GM12878 (cell line): ENCODE results near the gene SLC16A6. TPM values are rescaled to one million over a fixed set of nuclear protein-coding genes. Genes with fewer than 3 reads are reported as not detected.
A peak's percentile ranks its signal among the peaks of the same experiment; 100 is the strongest.
"Not testable (repeated sequence)": the region's sequence is repeated elsewhere in the genome, so short reads cannot be mapped to it uniquely, and the experiment has no call there.

ENCODE experiments used
- ATAC-seq: fragments of 200-7000 bp; cut with Tn5 transposase; 3 replicates; pipeline ENCODE4 v1.9.1; 2020; ENCODE audit warnings: mild to moderate bottlenecking, moderate library complexity
- BruUV-seq: library from RNA; stranded (reverse); fragments of 400-500 nt; replicated peaks from 2 replicates; lab custom pipeline; 2021; lab: Mats Ljungman, UMichigan
- CTCF ChIA-PET: fragments of 300-600 bp; sonication (Branson Sonifier 250); formaldehyde crosslinking; extraction: SDS; loops from one replicate; lab custom pipeline; 2021; ENCODE audit warnings: inconsistent platforms; lab: Yijun Ruan, JAX
- POLR2A ChIA-PET: fragments of 350-600 bp; formaldehyde crosslinking; extraction: SDS; loops from one replicate; lab custom pipeline; 2021; ENCODE audit warnings: inconsistent platforms; lab: Charles Lee
- RAD21 ChIA-PET: fragments of 300-600 bp; sonication (Branson Sonifier 250); formaldehyde crosslinking; loops from one replicate; lab custom pipeline; 2023; ENCODE audit warnings: antibody characterized with exemption; ENCODE audit not compliant: unreplicated experiment; lab: Charles Lee
- SMC1A ChIA-PET: fragments of 300-600 bp; sonication (Branson Sonifier 250); formaldehyde crosslinking; loops from one replicate; lab custom pipeline; 2023; ENCODE audit not compliant: unreplicated experiment, uncharacterized antibody; lab: Charles Lee
- DNase-seq: peaks from one replicate; pipeline ENCODE4 v3.0.0-alpha.2; 2011; ENCODE audit warnings: low read depth, low spot score
- FAIRE-seq: peaks from 3 replicates; lab custom pipeline; 2011; peaks lifted over from hg19 to GRCh38; lab: Jason Lieb, UNC
- H2AFZ ChIP-seq: 2 replicates; pipeline ENCODE4 v1.6.0; 2011; ENCODE audit warnings: low read depth, low read length, control low read depth; ENCODE audit not compliant: control insufficient read depth
- H3K27ac ChIP-seq: 2 replicates; pipeline ENCODE4 v1.5.1; 2011; ENCODE audit warnings: control low read depth; ENCODE audit not compliant: control insufficient read depth, insufficient read depth
- H3K27me3 ChIP-seq, 2 experiments: replicated peaks in 1 of 2; 2 replicates each; pipeline versions ENCODE4 v1.6.0 to v1.6.1; 2011; ENCODE audit warnings: low read length in 1 of 2; ENCODE audit not compliant: control insufficient read depth in 2 of 2, insufficient read depth in 2 of 2
- H3K36me3 ChIP-seq, 2 experiments: 2 replicates each; pipeline ENCODE4 v1.5.1; 2011; ENCODE audit warnings: low read length in 1 of 2; ENCODE audit not compliant: control insufficient read depth in 2 of 2, insufficient read depth in 2 of 2
- H3K4me1 ChIP-seq: 2 replicates; pipeline ENCODE4 v1.6.1; 2011; ENCODE audit warnings: mild to moderate bottlenecking, low read length, moderate library complexity, mixed read lengths; ENCODE audit not compliant: control insufficient read depth, insufficient read depth
- H3K4me2 ChIP-seq: 2 replicates; pipeline ENCODE4 v1.6.0; 2011; ENCODE audit warnings: control low read depth; ENCODE audit not compliant: control insufficient read depth, insufficient read depth
- H3K4me3 ChIP-seq: fragments of 200-600 bp; sonication (generic); 2 replicates; pipeline ENCODE4 v1.5.1; 2016
- H3K79me2 ChIP-seq: 2 replicates; pipeline ENCODE4 v1.6.0; 2011; ENCODE audit warnings: low read length; ENCODE audit not compliant: control insufficient read depth, insufficient read depth
- H3K9ac ChIP-seq: 2 replicates; pipeline ENCODE4 v1.8.0; 2011; ENCODE audit warnings: low read length, control low read depth, mixed read lengths; ENCODE audit not compliant: control insufficient read depth, insufficient read depth
- H3K9me3 ChIP-seq: replicated peaks from 3 replicates; pipeline ENCODE4 v1.5.1; 2011; ENCODE audit warnings: mild to moderate bottlenecking, low read length; ENCODE audit not compliant: control insufficient read depth, insufficient read depth
- H4K20me1 ChIP-seq: 2 replicates; pipeline ENCODE4 v1.6.0; 2011; ENCODE audit not compliant: control insufficient read depth, insufficient read depth
- HDAC6 ChIP-seq: fragments of 200-600 bp; sonication (generic); IDR thresholded peaks from one replicate; pipeline ENCODE4 v1.8.0; 2017; ENCODE audit warnings: antibody characterized with exemption; ENCODE audit not compliant: unreplicated experiment
- IKZF1 ChIP-seq: fragments of 450-650 bp; conservative IDR thresholded peaks from 2 replicates; pipeline ENCODE4 v1.6.1; 2017; ENCODE audit warnings: antibody characterized with exemption, mild to moderate bottlenecking
- MEF2B ChIP-seq: fragments of 450-650 bp; IDR thresholded peaks from 2 replicates; pipeline ENCODE4 v1.6.1; 2018; ENCODE audit warnings: mild to moderate bottlenecking, moderate library complexity; ENCODE audit not compliant: partially characterized antibody, poor library complexity, severe bottlenecking
- WGBS: methylation state at CpG from one replicate; pipeline ENCODE4 v1.1.6; 2016; ENCODE audit warnings: low lambda C conversion rate; ENCODE audit not compliant: insufficient replicate concordance, insufficient coverage; ENCODE audit errors: missing lambda C conversion rate; 5-methylcytosine and 5-hydroxymethylcytosine counted together
- in situ Hi-C: fragments of 300-500 bp; cut with MboI; formaldehyde crosslinking; loops from 9 replicates; pipeline ENCODE4 v1.14.3; 2018; ENCODE audit warnings: mixed read lengths
- intact Hi-C: fragments of 100-400 bp; cut with micrococcal nuclease; formaldehyde crosslinking; loops from one replicate; pipeline ENCODE4 v1.14.2; 2022; ENCODE audit not compliant: unreplicated experiment
- polyA plus RNA-seq, 11 experiments: library from polyadenylated mRNA; depleted of rRNA in 4 of 11; unstranded in 6 of 11; stranded (reverse) in 5 of 11; fragments of >200 nt; fragmentation: Nextera tagmentation in 4 of 11; fragmentation: Illumina TruSeq in 1 of 11; extraction: Ambion mirVana in 4 of 11; extraction: Trizol in 1 of 11; gene quantifications; 1 replicate in 1 of 11; 2 replicates in 10 of 11; pipeline versions ENCODE4 v1.2.1 to v1.2.3, GENCODE V29; 2011 to 2016; ENCODE audit warnings: inconsistent platforms in 2 of 11, missing spikeins in 2 of 11, low read depth in 1 of 11
- total RNA-seq, 4 experiments: library from RNA; depleted of rRNA in 3 of 4; stranded (reverse); fragments of >200 nt in 3 of 4; fragmentation: Illumina TruSeq in 1 of 4; extraction: Trizol in 1 of 4; gene quantifications; 2 replicates each; pipeline versions ENCODE4 v1.2.1 to v1.2.3, GENCODE V29; 2013 to 2021
- TF ChIP-seq, protein P1 (sequence below): fragments of 150-350 bp; IDR thresholded peaks from 2 replicates; pipeline ENCODE4 v1.6.1; 2014; ENCODE audit warnings: mild to moderate bottlenecking, low read depth, low read length

SLC16A6 gene
- total and polyA plus RNA-seq, 10 of the 15 experiments (the other 5 are each of a cell fraction or from before 2014, with no cell fraction given), result 2.4 to 8.8 (median 6.0) TPM

DNA sequence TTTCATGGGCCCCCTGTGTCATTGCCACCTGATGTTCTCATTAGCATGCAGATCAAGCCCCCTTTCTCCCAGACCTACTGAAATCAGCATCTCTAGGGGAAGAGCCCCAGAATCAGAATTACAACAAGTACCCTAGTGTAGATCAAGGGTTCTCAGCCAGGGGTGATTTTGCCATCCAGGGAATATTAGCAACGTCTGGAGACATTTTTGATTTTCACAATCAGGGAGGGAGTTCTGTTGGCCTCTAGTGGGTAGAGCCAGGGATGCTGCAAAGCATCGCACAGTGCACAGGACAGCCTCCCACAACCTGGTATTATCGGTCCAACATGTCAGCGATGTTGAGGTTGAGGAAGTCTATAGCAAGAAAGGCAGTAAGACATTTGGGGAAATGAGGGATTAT is 35.8 kb downstream of the SLC16A6 start:
- no peak overlapping the region for H3K4me3 ChIP-seq
- CTCF ChIA-PET, result interaction anchor here (1.0 kb wide), 1 partner anchor 49 kb away, joined by 3 read pairs; no protein-coding TSS in a partner anchor
- FAIRE-seq, result no peak
- intact Hi-C loops, result no loop called here
- H3K27me3 ChIP-seq, result no peaks in the 10 kb centered on the region
- H4K20me1 ChIP-seq, result no peaks in the 10 kb centered on the region
- TF ChIP-seq MEF2B, result no peak
- TF ChIP-seq IKZF1, result no peak
- no peak for TF ChIP-seq HDAC6
- TF ChIP-seq, protein P1, sequence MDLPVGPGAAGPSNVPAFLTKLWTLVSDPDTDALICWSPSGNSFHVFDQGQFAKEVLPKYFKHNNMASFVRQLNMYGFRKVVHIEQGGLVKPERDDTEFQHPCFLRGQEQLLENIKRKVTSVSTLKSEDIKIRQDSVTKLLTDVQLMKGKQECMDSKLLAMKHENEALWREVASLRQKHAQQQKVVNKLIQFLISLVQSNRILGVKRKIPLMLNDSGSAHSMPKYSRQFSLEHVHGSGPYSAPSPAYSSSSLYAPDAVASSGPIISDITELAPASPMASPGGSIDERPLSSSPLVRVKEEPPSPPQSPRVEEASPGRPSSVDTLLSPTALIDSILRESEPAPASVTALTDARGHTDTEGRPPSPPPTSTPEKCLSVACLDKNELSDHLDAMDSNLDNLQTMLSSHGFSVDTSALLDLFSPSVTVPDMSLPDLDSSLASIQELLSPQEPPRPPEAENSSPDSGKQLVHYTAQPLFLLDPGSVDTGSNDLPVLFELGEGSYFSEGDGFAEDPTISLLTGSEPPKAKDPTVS, result no peak
- TF ChIP-seq, all 136 proteins: peak for 0
- ChIA-PET RAD21 (no interaction called here), SMC1A (interaction anchor here (0.8 to 1.8 kb wide), 3 partner anchors 17 to 74 kb away, joined by 3 to 8 read pairs (median 3); no protein-coding TSS in a partner anchor), POLR2A (no interaction called here)
- no peak overlapping the region for H3K9ac ChIP-seq
- DNase-seq, result no peak
- H3K36me3 ChIP-seq, result peaks cover 0 to 9% of the 10 kb centered on the region in 2 experiments; a peak in 3 of 4 replicates
- H3K4me2 ChIP-seq, result no peak overlapping the region
- 60% methylated on average over 4 of the region's 4 CpGs for WGBS
- BruUV-seq, result no TSS peak
- no peak overlapping the region for H3K27ac ChIP-seq
- in situ Hi-C loops, result no loop called here
- no peak overlapping the region for H2AFZ ChIP-seq
- H3K79me2 ChIP-seq, result no peaks in the 10 kb centered on the region
- no peak for ATAC-seq
- peaks cover 9% of the 10 kb centered on the region; the same call in 1 of the 2 replicates for H3K4me1 ChIP-seq
- no peaks in the 10 kb centered on the region for H3K9me3 ChIP-seq

DNA sequence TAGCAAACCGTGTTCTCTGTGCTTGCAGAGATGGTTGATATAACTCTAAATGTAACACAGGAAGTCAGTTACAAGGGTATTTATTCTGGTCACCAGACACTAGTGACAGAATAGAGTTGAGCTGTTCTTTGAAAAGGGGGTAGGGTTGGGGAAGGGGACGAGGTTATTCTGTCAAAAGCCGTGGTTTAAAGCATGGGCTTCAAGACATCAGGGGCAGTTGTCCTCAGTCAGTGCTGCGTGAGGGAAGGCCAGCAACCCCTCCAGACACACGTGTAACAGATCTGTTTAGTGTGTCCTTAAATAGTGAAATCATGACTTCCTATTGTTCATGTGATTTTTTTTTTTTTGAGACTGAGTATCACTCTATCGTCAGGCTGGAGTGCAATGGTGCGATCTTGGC is 37.5 kb downstream of the SLC16A6 start:
- H3K9ac ChIP-seq, H3K79me2 ChIP-seq, H2AFZ ChIP-seq, POLR2A ChIA-PET, H3K9me3 ChIP-seq, H4K20me1 ChIP-seq, H3K4me1 ChIP-seq, H3K4me3 ChIP-seq, BruUV-seq, H3K27me3 ChIP-seq, intact Hi-C loops, DNase-seq, ATAC-seq, in situ Hi-C loops, RAD21 ChIA-PET, H3K36me3 ChIP-seq, H3K4me2 ChIP-seq: not testable (repeated sequence)
- 63% methylated on average over 7 of the region's 7 CpGs for WGBS
- ChIA-PET CTCF (interaction anchor here (1.4 kb wide), 1 partner anchor 145 kb away, joined by 3 read pairs; no protein-coding TSS in a partner anchor), SMC1A (interaction anchor here (1.1 to 3.7 kb wide), 3 partner anchors 16 to 72 kb away, joined by 3 to 13 read pairs (median 8); no protein-coding TSS in a partner anchor)
- H3K27ac ChIP-seq, result peak overlapping the region; percentile 20; the same call in 1 of the 2 replicates
- FAIRE-seq, result peak; percentile 7
